A549 treated with RU486 at 1 μM for 4 hours (cell line): ENCODE measurements around the gene PTRH1. TPM values are rescaled to one million over a fixed set of nuclear protein-coding genes. Genes with fewer than 3 reads are reported as not detected.

Source experiments
- total RNA-seq: library from RNA; stranded (reverse); fragments of 200-300 nt; extraction: Qiagen RNA extraction; gene quantifications from 5 replicates; pipeline ENCODE4 v1.2.3, GENCODE V29; 2022; ENCODE audit warnings: low read depth

Gene PTRH1
- 10.5 to 19.8 TPM (median 16.4 TPM) in 5 replicates for total RNA-seq

GRCh38 chr9:127715470-127716337 is at the start of gene PTRH1, which contains the start of gene TTC16:
Gene PTRH1 (minus strand): TSS chr9:127715663. CDS start chr9:127715639, 24 bp downstream.
Gene TTC16 (plus strand): TSS chr9:127716079. CDS start chr9:127716146, 67 bp downstream.

GRCh38 chr9:127734747-127735529 is 19.5 kb upstream of the PTRH1 start, which contains the start of gene TOR2A:
Gene TOR2A (minus strand): TSS chr9:127735294. CDS start chr9:127735270, 24 bp downstream.

GRCh38 chr9:127706836-127707241 is 8.6 kb downstream of the PTRH1 start, which contains the start of gene CFAP157:
Gene CFAP157 (plus strand): TSS chr9:127706988. CDS start chr9:127707032, 44 bp downstream.

Other genes with a start within 250 kb of the PTRH1 start
- 14.6 to 18.4 TPM (median 16.5 TPM) in 5 replicates for gene STXBP1, start 103.4 kb downstream of the PTRH1 start, total RNA-seq
- gene CFAP157, start 8.7 kb downstream of the PTRH1 start, total RNA-seq: 0.05 to 0.08 TPM in 2 of 5 replicates, not detected in the others
- not detected in 5 replicates for gene TTC16, start 416 bp upstream of the PTRH1 start, total RNA-seq
- gene TOR2A, start 19.6 kb upstream of the PTRH1 start, total RNA-seq: 8.7 to 13.9 TPM (median 11.9 TPM) in 5 replicates
- gene SH2D3C, start 63.0 kb upstream of the PTRH1 start, total RNA-seq: 0.06 to 0.11 TPM (median 0.07 TPM) in 3 of 5 replicates, not detected in the others
- gene CDK9, start 70.4 kb upstream of the PTRH1 start, total RNA-seq: 43.9 to 50.4 TPM (median 47.9 TPM) in 5 replicates
- 45.7 to 54.1 TPM (median 47.8 TPM) in 5 replicates for gene FPGS, start 87.2 kb upstream of the PTRH1 start, total RNA-seq
- 0.07 to 0.37 TPM (median 0.26 TPM) in 5 replicates for gene ENG, start 139.0 kb upstream of the PTRH1 start, total RNA-seq
- gene AK1, start 162.0 kb upstream of the PTRH1 start, total RNA-seq: 41.2 to 86.8 TPM (median 75.7 TPM) in 5 replicates
- 22.7 to 27.9 TPM (median 24.1 TPM) in 5 replicates for gene ST6GALNAC6, start 183.9 kb upstream of the PTRH1 start, total RNA-seq
- gene ST6GALNAC4, start 201.4 kb upstream of the PTRH1 start, total RNA-seq: 16.1 to 28.2 TPM (median 22.0 TPM) in 5 replicates
- gene PIP5KL1, start 215.1 kb upstream of the PTRH1 start, total RNA-seq: 0.90 to 2.9 TPM (median 1.1 TPM) in 5 replicates
- gene DPM2, start 222.2 kb upstream of the PTRH1 start, total RNA-seq: 35.4 to 48.4 TPM (median 47.7 TPM) in 5 replicates